Activated naive CD4-positive, alpha-beta T cell treated with anti-CD3 and anti-CD28 coated beads for 36 hours (primary cell): Measurements from ENCODE around the gene TTL. TPM values are rescaled to one million over a fixed set of nuclear protein-coding genes. Genes with fewer than 3 reads are reported as not detected.
"Not testable (repeated sequence)": the region's sequence is repeated elsewhere in the genome, so short reads cannot be mapped to it uniquely, and the experiment has no call there.

Source experiments
- CTCF ChIA-PET: fragments of 350-600 bp; sonication (Branson Sonifier 250); formaldehyde crosslinking; loops from one replicate; lab custom pipeline; 2021; ENCODE audit warnings: antibody characterized with exemption; lab: Charles Lee
- DNase-seq: peaks from one replicate; pipeline ENCODE4 v3.0.0-alpha.2; 2020
- H3K27ac Mint-ChIP-seq: one replicate; pipeline ENCODE4 v1.8.0; 2021; ENCODE audit warnings: mild to moderate bottlenecking, mixed read lengths
- H3K27me3 Mint-ChIP-seq: one replicate; pipeline ENCODE4 v1.8.0; 2021; ENCODE audit warnings: low read depth, mixed read lengths
- H3K36me3 Mint-ChIP-seq: one replicate; pipeline ENCODE4 v1.8.0; 2021; ENCODE audit warnings: low read depth, mixed read lengths
- H3K4me1 Mint-ChIP-seq: one replicate; pipeline ENCODE4 v1.8.0; 2021; ENCODE audit warnings: low read depth, mixed read lengths
- H3K4me3 Mint-ChIP-seq: one replicate; pipeline ENCODE4 v1.8.0; 2021; ENCODE audit warnings: mild to moderate bottlenecking, moderate library complexity, mixed read lengths
- H3K9me3 Mint-ChIP-seq: one replicate; pipeline ENCODE4 v1.8.0; 2021; ENCODE audit warnings: mixed read lengths
- intact Hi-C: fragments of 100-400 bp; cut with micrococcal nuclease; formaldehyde crosslinking; loops from one replicate; pipeline ENCODE4 v1.15.1; 2023
- total RNA-seq, 2 experiments: library from RNA; stranded (reverse); gene quantifications; one replicate each; pipeline ENCODE4 v1.2.3, GENCODE V29; 2021

TTL gene
- 10 to 100 TPM; 20.2 to 21.3 TPM for total RNA-seq

GRCh38 chr2:112481528-112482233 is at the start of gene TTL:
Gene TTL, plus strand, starts transcription at chr2:112482156. Its CDS starts 189 bp downstream, at chr2:112482345.
- peak within 1 kb of the TSS; percentile 81 for H3K27ac Mint-ChIP-seq
- peak; percentile 78 for DNase-seq
- intact Hi-C loops, result loop anchor here (1.0 to 5.0 kb wide), 9 partner anchors 61 to 597 kb away; partner anchors contain the start of genes ANAPC1, CHCHD5, POLR1B and SLC20A1
- H3K4me3 Mint-ChIP-seq, result peak within 1 kb of the TSS; percentile 95
- peaks cover 33% of the 10 kb centered on the region for H3K4me1 Mint-ChIP-seq
- H3K27me3 Mint-ChIP-seq, result no peaks in the 10 kb centered on the region
- no peaks in the 10 kb centered on the region for H3K9me3 Mint-ChIP-seq
- H3K36me3 Mint-ChIP-seq, result peaks cover 3% of the 10 kb centered on the region
- CTCF ChIA-PET, result interaction anchor here (0.6 to 3.0 kb wide), 9 partner anchors 7 to 460 kb away, joined by 3 to 18 read pairs (median 5); no protein-coding TSS in a partner anchor

- H3K36me3 Mint-ChIP-seq, H3K27me3 Mint-ChIP-seq, H3K9me3 Mint-ChIP-seq: not testable (repeated sequence)
- DNase-seq, result peak; percentile 10
- intact Hi-C loops, result loop anchor here (10.0 kb wide), 1 partner anchor 548 kb away; the partner anchor contains the start of gene ANAPC1
- Mint-ChIP-seq H3K4me3 (peak overlapping the region; percentile 82), H3K4me1 (peaks cover 18% of the 10 kb centered on the region), H3K27ac (peak overlapping the region; percentile 56)
- CTCF ChIA-PET, result interaction anchor here (1.5 kb wide), 1 partner anchor 155 kb away, joined by 3 read pairs; no protein-coding TSS in a partner anchor
These were observed 49.6 kb upstream of the TTL start for GRCh38 chr2:112432390-112432734.

- H3K4me3 Mint-ChIP-seq, result peak overlapping the region; percentile 82
- CTCF ChIA-PET, result interaction anchor here (0.6 to 1.5 kb wide), 3 partner anchors 37 to 174 kb away, joined by 3 to 7 read pairs (median 3); no protein-coding TSS in a partner anchor
- H3K9me3 Mint-ChIP-seq, result not testable (repeated sequence)
These were observed 49.0 kb upstream of the TTL start for GRCh38 chr2:112432735-112433479.

GRCh38 chr2:112433480-112433879 is 48.5 kb upstream of the TTL start, which contains the start of gene RGPD8:
Gene RGPD8, minus strand, starts transcription at chr2:112433645. Its CDS starts 192 bp downstream, at chr2:112433453.
- CTCF ChIA-PET, result interaction anchor here (0.6 to 1.3 kb wide), 3 partner anchors 36 to 312 kb away, joined by 3 to 7 read pairs (median 3); no protein-coding TSS in a partner anchor
- intact Hi-C loops, result loop anchor here (10.0 kb wide), 1 partner anchor 549 kb away; the partner anchor contains the start of gene ANAPC1
- not testable (repeated sequence) for H3K9me3 Mint-ChIP-seq, H3K27me3 Mint-ChIP-seq, H3K36me3 Mint-ChIP-seq
- peaks cover 18% of the 10 kb centered on the region for H3K4me1 Mint-ChIP-seq
- peak within 1 kb of the TSS; percentile 82 for H3K4me3 Mint-ChIP-seq
- peak within 1 kb of the TSS; percentile 56 for H3K27ac Mint-ChIP-seq
- DNase-seq, result peak; percentile 91

More at GRCh38 chr2:112432735-112433479, 49.0 kb upstream of the TTL start:
- intact Hi-C loops, result loop anchor here (10.0 kb wide), 1 partner anchor 548 kb away; the partner anchor contains the start of gene ANAPC1
- Mint-ChIP-seq H3K4me1 (peaks cover 18% of the 10 kb centered on the region), H3K27ac (peak overlapping the region; percentile 56)
- H3K27me3 Mint-ChIP-seq, H3K36me3 Mint-ChIP-seq: not testable (repeated sequence)
- peak; percentile 55 for DNase-seq

GRCh38 chr2:112433932-112434730 is 47.8 kb upstream of the TTL start:
- peaks cover 2% of the 10 kb centered on the region for H3K36me3 Mint-ChIP-seq
- H3K4me3 Mint-ChIP-seq, result no peak overlapping the region
- no peak for DNase-seq
- H3K4me1 Mint-ChIP-seq, result peaks cover 18% of the 10 kb centered on the region
- H3K27me3 Mint-ChIP-seq, result no peaks in the 10 kb centered on the region
- intact Hi-C loops, result loop anchor here (10.0 kb wide), 1 partner anchor 549 kb away; the partner anchor contains the start of gene ANAPC1
- no peaks in the 10 kb centered on the region for H3K9me3 Mint-ChIP-seq
- H3K27ac Mint-ChIP-seq, result no peak overlapping the region
- CTCF ChIA-PET, result interaction anchor here (1.3 kb wide), 2 partner anchors 175 to 312 kb away, joined by 3 to 7 read pairs; no protein-coding TSS in a partner anchor

GRCh38 chr2:112434890-112435715 is 46.9 kb upstream of the TTL start:
- H3K36me3 Mint-ChIP-seq, H3K4me3 Mint-ChIP-seq, H3K27ac Mint-ChIP-seq, DNase-seq, H3K9me3 Mint-ChIP-seq, CTCF ChIA-PET, H3K27me3 Mint-ChIP-seq: not testable (repeated sequence)
- intact Hi-C loops, result loop anchor here (10.0 kb wide), 1 partner anchor 550 kb away; the partner anchor contains the start of gene ANAPC1
- peaks cover 15% of the 10 kb centered on the region for H3K4me1 Mint-ChIP-seq

GRCh38 chr2:112435716-112436431 is 46.1 kb upstream of the TTL start:
- intact Hi-C loops, result loop anchor here (10.0 kb wide), 1 partner anchor 551 kb away; the partner anchor contains the start of gene ANAPC1
- CTCF ChIA-PET, H3K9me3 Mint-ChIP-seq, DNase-seq, H3K27ac Mint-ChIP-seq, H3K4me3 Mint-ChIP-seq, H3K27me3 Mint-ChIP-seq, H3K36me3 Mint-ChIP-seq: not testable (repeated sequence)
- peaks cover 13% of the 10 kb centered on the region for H3K4me1 Mint-ChIP-seq

GRCh38 chr2:112436993-112437392 is 45.0 kb upstream of the TTL start:
- H3K27me3 Mint-ChIP-seq, CTCF ChIA-PET, H3K27ac Mint-ChIP-seq, DNase-seq, H3K9me3 Mint-ChIP-seq, H3K36me3 Mint-ChIP-seq, H3K4me1 Mint-ChIP-seq, H3K4me3 Mint-ChIP-seq: not testable (repeated sequence)
- intact Hi-C loops, result loop anchor here (10.0 kb wide), 1 partner anchor 552 kb away; the partner anchor contains the start of gene ANAPC1

- intact Hi-C loops, result loop anchor here (10.0 kb wide), 1 partner anchor 553 kb away; the partner anchor contains the start of gene ANAPC1
- CTCF ChIA-PET, H3K4me3 Mint-ChIP-seq, H3K4me1 Mint-ChIP-seq, DNase-seq, H3K27me3 Mint-ChIP-seq, H3K36me3 Mint-ChIP-seq, H3K9me3 Mint-ChIP-seq, H3K27ac Mint-ChIP-seq: not testable (repeated sequence)
These were observed 44.5 kb upstream of the TTL start for GRCh38 chr2:112437405-112437831.

- H3K36me3 Mint-ChIP-seq, H3K4me3 Mint-ChIP-seq, H3K4me1 Mint-ChIP-seq, H3K27ac Mint-ChIP-seq, H3K9me3 Mint-ChIP-seq, H3K27me3 Mint-ChIP-seq, DNase-seq: not testable (repeated sequence)
- intact Hi-C loops, result loop anchor here (10.0 kb wide), 1 partner anchor 554 kb away; the partner anchor contains the start of gene ANAPC1
- CTCF ChIA-PET, result interaction anchor here (0.7 to 1.1 kb wide), 2 partner anchors 18 to 191 kb away, joined by 3 read pairs; no protein-coding TSS in a partner anchor
These were observed 43.2 kb upstream of the TTL start for GRCh38 chr2:112438603-112439261.
